H1 (cell line): ENCODE data around the gene ILKAP.

Experiments
- CTCF ChIP-seq, 3 experiments: IDR thresholded peaks; 1 replicate in 2 of 3; 2 replicates in 1 of 3; pipeline versions ENCODE4 v1.5.1 to v1.6.1; 2011; ENCODE audit warnings: low read length in 3 of 3, mild to moderate bottlenecking in 3 of 3, inconsistent platforms in 2 of 3, low read depth in 1 of 3, moderate library complexity in 1 of 3; ENCODE audit not compliant: insufficient read depth in 1 of 3; ENCODE audit errors: control extremely low read depth in 1 of 3
- JUND ChIP-seq: IDR thresholded peaks from 2 replicates; pipeline ENCODE4 v1.6.1; 2011; ENCODE audit warnings: mild to moderate bottlenecking, improper control_type of control experiment, low read length
- MAFK ChIP-seq: IDR thresholded peaks from 2 replicates; pipeline ENCODE4 v1.6.1; 2012; ENCODE audit warnings: low read depth, mild to moderate bottlenecking, improper control_type of control experiment, low read length
- POLR2A ChIP-seq, 2 experiments: IDR thresholded peaks; 1 replicate in 1 of 2; 2 replicates in 1 of 2; pipeline ENCODE4 v1.6.1; 2011; ENCODE audit warnings: low read depth in 2 of 2, low read length in 2 of 2, mild to moderate bottlenecking in 2 of 2; ENCODE audit errors: control extremely low read depth in 1 of 2
- SIN3A ChIP-seq, 2 experiments: IDR thresholded peaks in 1 of 2; conservative IDR thresholded peaks in 1 of 2; 2 replicates each; pipeline ENCODE4 v1.6.1; 2011 to 2012; ENCODE audit warnings: low read length in 2 of 2, improper control_type of control experiment in 1 of 2, low read depth in 1 of 2, mild to moderate bottlenecking in 1 of 2
- TF ChIP-seq, protein P1 (sequence below): IDR thresholded peaks from 2 replicates; pipeline ENCODE4 v1.6.1; 2012; ENCODE audit warnings: inconsistent platforms

DNA sequence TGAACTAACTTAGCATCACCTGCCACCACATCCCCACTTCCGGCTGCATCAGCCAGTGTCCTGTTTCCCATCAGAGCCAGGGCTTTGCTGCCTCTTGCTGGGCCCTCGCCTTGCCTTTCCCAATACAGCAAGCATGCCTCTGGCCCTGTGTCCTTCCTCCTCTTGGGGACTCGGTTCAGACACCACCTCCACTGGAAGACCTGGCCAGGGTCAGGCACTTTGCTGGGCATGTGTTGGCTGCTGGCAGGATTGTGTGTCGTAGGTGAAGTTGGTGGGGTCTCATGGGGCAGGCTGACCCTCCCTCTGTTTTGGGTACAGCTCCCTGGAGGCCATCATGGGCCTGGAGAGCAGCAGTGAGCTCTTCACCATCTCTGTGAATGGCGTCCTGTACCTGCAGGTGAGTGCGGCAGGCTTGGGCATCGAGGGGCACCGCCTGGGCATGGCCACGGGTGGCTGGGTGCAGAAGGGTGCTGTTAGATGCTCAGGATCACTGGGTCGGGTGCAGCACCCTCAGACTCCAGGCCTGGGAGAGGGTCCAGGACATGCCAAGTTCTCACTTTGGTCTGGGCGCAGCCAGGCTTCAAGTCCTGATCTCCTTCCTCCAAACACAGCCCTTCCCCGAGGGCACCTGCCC lies 38.1 kb downstream of the ILKAP start:
- TF ChIP-seq JUND (no peak), POLR2A (IDR thresholded peaks at IDR 0.05; ENCODE audit: control extremely low read depth in 1 of 2, low read depth in 2 of 2, low read length in 2 of 2) (no peak), SIN3A (conservative IDR thresholded peaks at IDR 0.05 in 1 of 2, IDR thresholded peaks at IDR 0.05 in 1 of 2; ENCODE audit: low read depth in 1 of 2, low read length in 2 of 2) (no peak), MAFK (no peak), CTCF (IDR thresholded peaks at IDR 0.05; ENCODE audit: control extremely low read depth in 1 of 3, insufficient read depth in 1 of 3, low read depth in 1 of 3, low read length in 3 of 3) (no peak)
- TF ChIP-seq, protein P1, sequence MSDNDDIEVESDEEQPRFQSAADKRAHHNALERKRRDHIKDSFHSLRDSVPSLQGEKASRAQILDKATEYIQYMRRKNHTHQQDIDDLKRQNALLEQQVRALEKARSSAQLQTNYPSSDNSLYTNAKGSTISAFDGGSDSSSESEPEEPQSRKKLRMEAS = no peak
